Umbilical cord (tissue), 2 donors: ENCODE results near the gene TSC22D1. TPM values are rescaled to one million over a fixed set of nuclear protein-coding genes. Genes with fewer than 3 reads are reported as not detected.
"Not testable (repeated sequence)": the region's sequence is repeated elsewhere in the genome, so short reads cannot be mapped to it uniquely, and the experiment has no call there.

Experiments used
- DNase-seq: peaks from one replicate; pipeline ENCODE4 v3.0.0-alpha.2; 2015; ENCODE audit warnings: low spot score
- total RNA-seq: library from RNA; depleted of rRNA; stranded (reverse); fragments of >200 nt; gene quantifications from one replicate; pipeline ENCODE4 v1.2.3, GENCODE V29; 2014; ENCODE audit warnings: low replicate concordance; ENCODE audit not compliant: insufficient read depth

TSC22D1 gene
- total RNA-seq, 1 donor from 2014 or later: 217 TPM

DNA sequence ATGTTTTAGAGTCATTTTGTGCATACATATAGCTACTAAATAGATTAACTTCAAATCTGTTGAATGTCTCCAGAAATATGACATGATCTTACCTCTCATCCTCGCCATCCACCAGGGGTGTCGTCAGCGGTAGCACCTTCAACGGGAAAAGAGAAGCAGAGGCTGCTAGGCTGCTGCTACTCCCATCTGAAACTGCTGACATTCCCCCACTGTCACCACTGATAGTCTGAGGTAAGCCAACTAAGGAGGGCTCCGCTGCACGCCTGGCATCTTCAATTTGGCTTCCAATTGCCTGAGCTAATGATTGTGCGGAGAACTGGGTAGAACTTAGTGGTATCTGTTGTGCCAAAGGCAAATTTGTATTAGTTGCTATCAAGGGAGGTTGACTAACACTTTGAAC lies 3.1 kb downstream of the TSC22D1 start:
- no peak for DNase-seq

DNA sequence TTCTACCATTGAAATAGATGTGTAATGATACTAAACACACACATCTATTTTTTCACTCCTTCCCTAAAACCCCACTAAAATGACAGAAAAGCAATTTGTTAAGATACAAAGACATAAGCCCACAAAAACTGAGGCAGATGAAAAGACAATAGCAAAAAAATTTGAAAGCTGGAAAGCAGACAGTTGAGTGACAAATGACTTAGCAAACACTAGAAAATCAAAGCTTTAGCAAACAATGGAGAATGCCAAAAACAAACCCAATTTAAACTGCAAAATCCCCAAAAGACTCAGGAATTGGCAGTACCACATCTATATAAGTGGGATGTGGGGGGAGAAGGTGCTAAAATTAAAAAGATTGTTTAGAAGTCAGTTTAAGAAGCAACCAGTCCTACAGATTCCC lies 9.5 kb downstream of the TSC22D1 start:
- no peak for DNase-seq

DNA sequence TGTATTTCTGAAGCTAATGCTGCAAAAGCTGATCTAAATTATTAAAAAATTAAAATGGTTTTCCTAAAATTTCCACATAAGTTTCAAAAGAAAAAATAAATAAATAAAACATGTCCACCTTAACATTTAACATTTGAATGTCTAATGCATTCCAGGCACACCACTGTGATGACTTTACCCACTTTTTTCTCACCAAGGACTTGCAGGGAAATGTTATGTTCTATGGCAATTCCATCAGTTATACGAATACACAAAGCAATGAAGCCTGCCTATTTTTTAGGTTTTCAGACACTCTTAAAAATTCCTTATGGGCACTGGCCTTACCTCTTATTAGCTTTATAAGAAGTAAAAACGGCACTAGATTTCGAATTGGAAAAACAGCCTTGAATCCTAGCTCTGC lies 10.2 kb downstream of the TSC22D1 start:
- DNase-seq: no peak

DNA sequence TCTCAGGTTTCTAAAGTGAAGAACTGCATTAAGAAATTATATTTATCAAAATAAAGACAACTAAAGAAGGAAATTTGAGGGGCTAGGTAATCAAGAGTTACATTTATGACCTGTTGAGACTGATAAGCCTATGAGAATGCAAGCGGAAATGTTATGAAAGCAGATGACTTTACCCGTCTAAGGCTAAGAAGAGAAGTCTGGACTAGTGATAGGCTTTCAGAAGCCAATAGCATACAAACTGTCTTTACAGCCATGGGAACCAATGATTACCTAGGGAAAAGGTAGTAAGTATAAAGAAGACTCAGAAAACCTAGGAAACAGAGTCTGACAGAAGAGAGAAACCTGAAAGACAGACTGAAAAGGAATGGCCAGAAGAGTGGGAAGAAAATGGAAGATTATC lies 11.2 kb downstream of the TSC22D1 start:
- no peak for DNase-seq

DNA sequence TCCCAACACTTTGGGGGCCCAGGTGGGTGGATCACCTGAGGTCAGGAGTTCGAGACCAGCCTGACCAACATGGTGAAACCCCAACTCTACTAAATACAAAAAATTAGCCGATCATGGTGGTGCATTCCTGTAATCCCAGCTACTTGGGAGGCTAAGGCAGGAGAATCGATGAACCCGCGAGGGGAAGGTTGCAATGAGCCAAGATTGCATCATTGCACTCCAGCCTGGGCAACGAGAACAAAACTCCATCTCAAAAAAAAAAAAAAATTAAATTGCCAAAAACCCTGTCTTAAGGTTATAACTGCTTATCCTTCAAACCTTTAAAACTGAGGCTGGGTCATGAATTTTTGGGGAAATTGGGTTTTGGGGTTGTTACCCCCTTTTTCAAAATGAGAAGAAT lies 13.3 kb downstream of the TSC22D1 start:
- not testable (repeated sequence) for DNase-seq

DNA sequence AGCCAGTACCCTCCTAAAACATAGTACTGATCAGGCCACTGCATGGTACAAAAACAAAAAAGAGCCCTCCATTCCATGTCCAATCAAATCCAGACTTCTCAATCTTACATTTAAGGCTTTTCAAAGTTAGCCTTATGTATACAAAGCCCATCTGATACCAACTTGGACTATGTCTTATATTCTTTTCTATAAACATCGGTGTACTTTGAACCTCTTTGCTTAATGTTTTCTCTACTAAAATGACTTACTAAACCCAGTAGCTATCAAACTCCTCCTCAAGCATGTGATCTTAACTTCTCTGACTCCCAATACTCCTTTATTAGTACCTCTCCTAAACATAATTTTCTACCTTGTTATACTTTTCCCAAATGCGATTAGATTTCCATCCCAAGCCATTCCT lies 14.8 kb downstream of the TSC22D1 start:
- no peak for DNase-seq

DNA sequence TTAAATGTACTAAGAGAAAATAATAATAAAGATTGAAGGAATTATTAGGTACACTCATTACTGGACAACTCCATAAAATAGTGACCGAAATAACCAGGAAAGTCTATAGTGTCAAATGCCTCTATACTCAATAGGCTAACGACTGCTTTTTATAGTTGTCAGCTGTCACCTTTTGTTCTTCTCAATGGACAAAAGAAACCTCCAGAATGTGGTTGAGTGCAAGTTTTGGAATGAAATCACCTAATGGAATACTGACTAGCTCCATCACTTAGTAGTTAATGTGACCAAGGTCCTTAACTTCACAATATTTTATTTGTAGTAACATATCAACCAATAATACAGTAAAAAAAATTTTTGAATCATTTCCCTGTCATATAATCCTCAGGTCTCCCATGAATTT lies 18.1 kb downstream of the TSC22D1 start:
- no peak for DNase-seq

DNA sequence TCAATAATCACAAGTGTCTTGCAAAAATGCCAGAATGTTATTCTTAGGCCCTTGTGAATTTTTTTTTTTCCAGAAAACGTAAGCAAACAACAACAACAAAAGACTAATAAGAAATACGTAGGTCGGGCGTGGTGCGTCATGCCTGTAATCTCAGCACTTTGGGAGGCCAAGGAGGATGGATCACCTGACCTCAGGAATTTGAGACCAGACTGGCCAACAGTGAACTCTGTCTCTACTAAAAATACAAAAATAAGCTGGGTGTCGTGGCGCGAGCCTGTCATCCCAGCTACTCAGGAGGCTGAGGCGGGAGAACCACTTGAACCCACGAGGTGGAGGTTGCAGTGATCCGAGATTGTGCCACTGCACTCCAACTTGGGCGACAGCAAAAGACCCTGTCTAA lies 20.9 kb downstream of the TSC22D1 start:
- no peak for DNase-seq

DNA sequence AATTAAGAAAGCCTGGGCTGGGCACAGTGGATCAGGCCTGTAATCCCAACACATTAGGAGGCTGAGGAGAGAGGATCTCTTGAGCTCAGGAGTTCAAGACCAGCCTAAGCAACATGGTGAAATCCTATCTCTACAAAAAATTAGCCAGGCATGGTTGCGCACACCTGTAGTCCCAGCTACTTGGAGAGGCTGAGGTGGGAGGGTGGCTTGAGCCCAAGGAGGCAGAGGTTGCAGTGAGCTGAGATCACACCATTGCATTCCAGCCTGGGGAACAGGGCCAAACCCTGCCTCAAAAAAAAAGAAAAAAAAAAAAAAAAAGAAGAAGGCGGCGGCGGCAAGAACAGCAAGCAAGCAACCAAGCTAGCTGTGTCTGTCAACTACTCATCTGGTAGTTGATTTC lies 26.7 kb downstream of the TSC22D1 start:
- no peak for DNase-seq

DNA sequence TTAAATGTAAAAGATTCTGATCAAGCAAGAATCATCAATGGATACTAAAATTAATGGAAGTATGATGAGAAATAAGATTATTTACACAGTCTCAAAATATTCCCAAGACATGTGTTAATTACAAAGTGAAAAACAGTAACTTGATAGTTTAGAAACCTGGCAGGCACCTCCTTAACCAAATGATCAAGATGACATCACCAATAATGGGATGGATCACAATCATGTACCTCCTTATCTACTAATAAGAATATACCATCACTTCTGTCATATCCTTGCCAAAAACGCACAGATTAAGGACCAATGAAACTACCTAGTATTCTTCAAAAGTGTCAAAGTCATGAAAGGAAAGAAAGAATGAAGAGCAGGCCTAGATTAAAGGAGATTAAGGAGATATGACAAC lies 30.0 kb downstream of the TSC22D1 start:
- DNase-seq: no peak

DNA sequence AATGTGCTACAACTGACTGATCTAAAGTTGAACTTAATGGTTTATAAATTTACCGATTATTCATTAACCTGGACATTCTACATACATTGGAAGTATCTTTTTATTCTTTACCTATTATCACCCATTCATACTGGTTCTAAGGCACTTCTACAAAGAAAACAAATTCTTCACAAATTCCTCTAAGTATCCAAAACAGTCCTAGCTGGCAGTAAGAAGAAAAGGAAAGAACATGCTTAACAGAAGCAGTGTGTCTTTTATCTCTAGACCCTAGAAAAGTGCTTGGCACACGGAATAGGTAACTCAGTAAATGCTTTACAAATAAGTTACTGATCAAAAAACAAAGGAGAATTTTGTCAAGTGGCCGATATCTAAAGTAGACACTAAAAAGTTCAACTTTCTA lies 32.8 kb downstream of the TSC22D1 start:
- DNase-seq: no peak

DNA sequence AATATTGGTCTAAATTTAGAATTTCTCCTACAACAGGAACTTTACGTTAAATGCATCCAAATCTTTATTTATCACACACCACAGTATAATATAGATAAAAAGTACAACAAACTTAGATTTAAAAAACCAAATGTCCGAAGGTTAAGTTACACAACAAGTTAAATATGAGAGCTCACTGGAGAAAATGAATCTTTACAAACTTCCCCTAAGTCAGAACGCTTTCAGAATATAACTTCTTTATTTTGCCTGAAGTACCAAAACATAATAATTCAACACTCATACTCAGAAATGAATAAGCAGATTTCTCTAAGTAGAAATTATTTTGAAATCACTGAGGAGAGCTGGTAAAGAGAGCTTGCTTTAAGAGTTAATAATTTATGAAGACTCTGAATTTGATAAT lies 33.8 kb downstream of the TSC22D1 start:
- DNase-seq: no peak

DNA sequence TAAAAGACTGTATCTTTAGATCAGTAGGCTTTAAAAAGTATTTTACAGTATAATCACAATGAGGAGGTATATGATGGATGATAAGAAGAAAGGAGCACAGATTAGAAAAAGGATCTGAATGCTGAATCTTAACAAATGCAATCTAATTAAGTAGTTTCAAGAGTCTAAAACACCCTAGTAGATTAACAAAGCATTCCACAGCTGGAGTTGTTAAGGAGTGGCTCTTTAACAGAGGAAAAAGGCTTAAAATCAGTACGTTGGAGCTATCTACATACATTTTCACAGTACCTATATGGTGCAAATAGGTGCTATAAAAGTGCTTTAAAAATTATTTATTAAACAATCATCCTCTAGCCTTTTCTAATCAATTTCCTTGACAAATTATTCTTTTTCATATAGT lies 34.5 kb downstream of the TSC22D1 start:
- no peak for DNase-seq

DNA sequence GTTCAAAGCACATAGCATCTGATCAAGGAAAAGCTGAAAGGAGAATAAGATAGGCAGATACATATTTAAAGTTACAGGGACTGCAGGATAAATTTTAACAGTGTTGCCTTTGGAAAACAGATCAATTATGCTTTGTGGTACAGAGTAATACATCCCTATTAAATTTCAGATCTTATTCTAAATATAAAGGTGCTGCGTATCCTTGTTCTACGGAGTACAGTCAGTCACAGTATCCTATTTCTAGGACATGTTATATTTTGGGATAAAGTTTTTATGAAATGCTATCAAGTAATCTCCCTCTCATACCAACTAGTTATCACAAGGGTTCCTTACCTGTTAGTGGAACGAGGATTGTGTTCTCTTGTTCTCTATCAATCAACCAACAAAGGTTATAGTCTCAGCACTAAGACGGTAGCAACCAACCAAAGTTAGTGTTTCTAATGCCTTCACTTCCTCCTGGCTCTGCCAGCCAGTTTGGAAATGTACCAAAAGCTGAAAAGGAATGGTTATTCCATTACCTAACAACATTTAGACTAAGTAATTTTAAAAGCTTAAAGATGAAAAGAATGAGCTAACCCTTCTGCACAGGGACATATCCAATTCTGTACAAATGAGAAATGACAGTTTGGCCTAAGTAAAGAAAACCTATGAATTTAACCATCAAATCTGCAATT lies 35.2 kb downstream of the TSC22D1 start:
- DNase-seq: no peak

DNA sequence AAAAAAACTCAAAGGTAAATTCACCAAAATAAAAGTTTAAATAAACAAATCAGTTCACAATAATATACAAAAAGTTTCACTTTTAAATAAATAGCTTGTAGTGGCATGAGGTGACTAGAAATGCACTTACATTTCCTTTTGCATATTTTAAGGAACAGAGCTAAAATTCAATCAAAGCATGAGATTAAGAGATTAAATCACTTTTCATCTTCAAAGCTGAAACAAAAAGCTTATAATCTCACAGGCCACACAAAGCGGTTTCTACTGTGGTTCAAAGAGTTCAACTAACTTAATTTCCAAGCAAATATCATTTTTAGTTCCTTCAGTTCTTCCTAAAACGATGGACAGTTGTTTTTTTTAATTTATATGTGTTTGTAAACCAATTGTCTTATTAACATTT lies 38.9 kb downstream of the TSC22D1 start:
- DNase-seq: no peak

DNA sequence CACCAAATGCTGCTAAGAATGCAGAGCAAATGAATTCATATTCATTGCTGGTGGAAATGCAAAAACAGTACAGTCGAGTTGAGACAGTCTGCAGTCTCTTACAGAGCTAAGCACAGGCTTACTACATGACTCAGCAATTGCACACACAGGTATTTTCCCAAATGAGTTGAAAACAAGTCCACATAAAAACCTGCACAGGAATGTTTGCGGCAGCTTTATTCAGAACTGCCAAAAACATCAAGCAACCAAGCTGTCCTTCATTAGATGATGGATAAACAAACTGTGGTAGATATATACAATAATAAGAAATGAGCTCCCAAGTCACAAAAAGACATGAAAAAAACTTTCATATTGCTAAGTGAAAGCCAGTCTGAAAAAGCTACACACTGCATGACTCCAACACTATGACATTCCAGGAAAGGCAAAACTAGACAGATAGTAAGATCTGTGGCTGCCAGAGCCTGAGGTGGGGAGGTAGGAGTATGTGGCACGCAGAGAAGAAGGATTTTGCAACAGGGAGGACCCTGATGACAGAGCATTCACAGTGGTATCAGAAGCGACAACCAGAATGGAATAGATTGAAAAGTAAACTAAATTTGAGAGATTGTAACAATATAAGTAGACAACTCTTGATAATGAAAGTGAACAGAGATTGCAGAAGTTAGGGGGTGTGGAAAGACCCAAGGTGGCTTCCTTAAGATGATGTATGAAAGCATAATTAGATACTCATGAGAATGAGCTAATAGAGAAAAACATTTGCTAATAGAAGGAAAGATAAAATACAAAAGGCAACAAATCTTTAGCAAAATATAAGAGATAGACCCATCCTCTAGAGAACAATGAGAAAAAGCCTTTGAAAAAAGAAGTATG lies 52.7 kb downstream of the TSC22D1 start:
- DNase-seq: peak; percentile 74

DNA sequence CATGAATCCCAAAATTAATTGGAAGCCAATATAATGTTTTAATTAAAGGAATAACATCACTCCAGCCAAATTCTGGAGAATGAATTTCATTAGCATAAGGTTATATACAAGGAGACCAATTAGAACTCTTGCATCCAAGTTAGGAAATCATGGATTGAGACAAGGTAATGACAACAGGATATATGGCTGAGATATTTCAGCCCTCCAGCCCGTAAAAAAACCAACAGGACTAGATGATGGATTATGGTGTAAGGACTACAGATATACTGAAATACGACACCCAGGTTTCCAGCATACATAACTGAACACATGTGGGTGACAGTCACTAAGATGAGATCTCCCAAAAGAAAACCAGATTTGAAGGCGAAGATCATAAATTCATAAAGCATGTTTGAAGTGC lies 56.5 kb downstream of the TSC22D1 start:
- DNase-seq: no peak

DNA sequence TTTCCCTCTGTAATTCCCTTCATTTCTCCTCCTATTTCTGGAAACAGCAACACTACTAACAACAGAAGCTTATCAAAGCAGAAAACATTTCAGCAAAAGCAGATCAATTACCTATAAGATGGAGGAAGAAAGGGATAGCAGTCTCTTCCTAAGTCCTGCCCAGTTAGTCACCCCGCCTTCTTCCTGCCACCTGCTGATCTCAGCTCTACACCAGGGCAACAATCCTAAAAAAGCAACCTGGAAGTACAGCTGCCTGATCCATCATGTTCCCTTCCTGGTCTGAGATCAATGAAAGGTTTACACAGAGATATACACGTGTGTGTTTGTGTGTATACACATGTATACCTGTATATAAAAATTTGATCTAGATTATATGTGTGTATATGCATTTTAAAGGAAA lies 59.4 kb downstream of the TSC22D1 start:
- no peak for DNase-seq

DNA sequence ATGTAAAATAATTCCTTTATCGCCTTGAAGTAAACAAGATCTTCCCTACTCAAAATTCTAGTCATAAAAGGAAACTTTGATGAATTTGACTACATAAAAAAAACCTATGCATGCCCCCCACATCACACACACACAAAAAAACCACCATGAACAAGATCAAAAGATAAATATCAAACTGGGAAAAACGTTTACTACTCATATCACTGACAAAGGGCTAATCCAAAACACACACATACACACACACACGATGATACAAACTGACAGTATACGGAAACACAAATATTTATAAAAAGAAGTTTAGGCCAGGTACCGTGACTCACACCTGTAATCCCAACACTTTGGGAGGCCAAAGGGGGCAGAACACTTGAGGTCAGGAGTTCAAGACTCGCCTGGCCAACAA lies 61.9 kb downstream of the TSC22D1 start:
- no peak for DNase-seq

DNA sequence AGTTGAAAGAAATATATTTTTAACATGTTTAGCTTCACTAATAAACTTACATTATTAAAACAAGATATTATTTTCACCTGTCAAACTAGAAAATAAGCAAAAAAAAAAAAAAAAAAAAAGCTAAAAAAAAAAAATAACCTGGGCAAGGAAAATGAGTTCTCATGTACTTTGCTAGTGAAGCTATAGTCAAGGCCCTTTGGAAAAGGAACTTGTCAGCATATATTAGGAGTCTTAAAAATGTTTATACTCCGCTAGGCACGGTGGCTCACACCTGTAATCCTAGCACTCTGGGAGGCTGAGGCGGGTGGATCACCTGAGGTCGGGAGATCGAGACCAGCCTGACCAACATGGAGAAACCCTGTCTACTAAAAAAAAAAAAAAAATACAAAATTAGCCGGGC lies 66.3 kb downstream of the TSC22D1 start:
- DNase-seq: not testable (repeated sequence)

DNA sequence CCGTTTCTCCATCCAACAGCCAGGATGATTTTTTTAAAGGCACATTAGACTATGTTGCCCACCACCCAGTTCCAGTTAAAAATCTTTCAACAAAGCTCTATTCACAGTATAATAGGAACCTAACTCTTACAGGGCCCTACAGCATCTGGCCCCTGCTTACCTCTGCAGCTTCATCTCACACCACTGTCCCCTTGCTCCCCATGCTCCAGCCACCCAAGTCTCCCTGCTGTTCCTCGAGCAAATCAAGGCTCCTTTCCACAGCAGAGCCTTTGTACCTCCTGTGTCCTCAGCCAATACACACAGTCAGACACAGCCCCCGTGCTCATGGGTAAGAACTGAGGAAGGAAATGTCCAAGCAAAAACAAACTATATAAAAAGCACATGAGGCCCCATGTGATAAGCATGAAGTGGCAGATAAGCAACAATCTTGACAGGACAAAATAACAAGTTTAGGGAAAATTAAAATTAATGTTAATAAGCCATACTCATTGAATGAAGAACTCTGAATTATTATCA lies 67.5 kb downstream of the TSC22D1 start:
- DNase-seq: no peak

DNA sequence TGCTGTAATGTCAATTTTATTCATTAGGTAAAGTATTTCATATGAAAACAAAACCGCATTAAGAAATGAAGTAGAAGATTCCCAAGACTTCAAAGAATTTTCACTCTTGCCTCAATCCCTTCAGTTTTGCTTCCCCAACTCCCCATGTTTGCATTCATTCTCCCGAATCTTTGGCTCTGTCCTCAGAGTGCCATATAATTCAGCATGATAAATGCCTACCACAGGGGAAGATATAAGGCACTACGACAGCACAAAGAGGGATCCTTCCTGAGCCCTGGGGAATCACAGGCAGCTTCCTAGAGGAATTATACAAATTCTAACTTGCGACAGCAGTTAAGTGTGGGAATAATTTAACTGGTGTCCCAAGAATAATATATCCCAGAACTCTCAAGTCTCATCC lies 68.5 kb downstream of the TSC22D1 start:
- DNase-seq: no peak

DNA sequence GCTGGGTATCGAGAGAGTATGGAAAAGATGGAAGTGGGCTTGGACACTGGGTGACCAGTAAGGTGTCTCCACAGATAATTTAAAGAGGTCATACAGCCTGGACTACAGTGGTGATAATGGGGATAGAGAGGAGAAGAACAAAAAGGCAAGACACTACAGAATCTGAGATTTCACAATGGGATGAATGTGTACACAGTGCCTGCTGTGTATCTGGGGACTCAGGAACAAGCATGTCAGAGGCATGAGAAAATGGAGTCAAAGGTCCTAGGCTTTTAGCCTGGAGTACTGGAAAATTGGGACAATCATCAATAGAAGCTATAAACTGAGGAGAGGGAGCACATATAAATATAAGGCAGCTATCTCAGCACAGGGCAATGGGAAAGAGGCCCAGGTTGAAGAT lies 69.4 kb downstream of the TSC22D1 start:
- no peak for DNase-seq
